K562 (cell line): ENCODE data around the gene C6orf89.

Source experiments
- POLR2A ChIP-seq: fragments of 450-650 bp; conservative IDR thresholded peaks from 2 replicates; pipeline ENCODE4 v1.6.1; 2016
- SIN3A ChIP-seq, 2 experiments: fragments of 150-350 bp in 1 of 2; IDR thresholded peaks; 2 replicates each; pipeline ENCODE4 v1.6.1; 2011 to 2016; ENCODE audit warnings: borderline replicate concordance in 2 of 2, low read depth in 2 of 2, low read length in 2 of 2, mild to moderate bottlenecking in 2 of 2, moderate library complexity in 2 of 2; ENCODE audit not compliant: control insufficient read depth in 1 of 2
- ZNF224 ChIP-seq: sonication (generic); formaldehyde crosslinking; IDR thresholded peaks from 2 replicates; pipeline ENCODE4 v1.8.0; 2022; ENCODE audit warnings: mild to moderate bottlenecking, missing genetic modification reagents

DNA sequence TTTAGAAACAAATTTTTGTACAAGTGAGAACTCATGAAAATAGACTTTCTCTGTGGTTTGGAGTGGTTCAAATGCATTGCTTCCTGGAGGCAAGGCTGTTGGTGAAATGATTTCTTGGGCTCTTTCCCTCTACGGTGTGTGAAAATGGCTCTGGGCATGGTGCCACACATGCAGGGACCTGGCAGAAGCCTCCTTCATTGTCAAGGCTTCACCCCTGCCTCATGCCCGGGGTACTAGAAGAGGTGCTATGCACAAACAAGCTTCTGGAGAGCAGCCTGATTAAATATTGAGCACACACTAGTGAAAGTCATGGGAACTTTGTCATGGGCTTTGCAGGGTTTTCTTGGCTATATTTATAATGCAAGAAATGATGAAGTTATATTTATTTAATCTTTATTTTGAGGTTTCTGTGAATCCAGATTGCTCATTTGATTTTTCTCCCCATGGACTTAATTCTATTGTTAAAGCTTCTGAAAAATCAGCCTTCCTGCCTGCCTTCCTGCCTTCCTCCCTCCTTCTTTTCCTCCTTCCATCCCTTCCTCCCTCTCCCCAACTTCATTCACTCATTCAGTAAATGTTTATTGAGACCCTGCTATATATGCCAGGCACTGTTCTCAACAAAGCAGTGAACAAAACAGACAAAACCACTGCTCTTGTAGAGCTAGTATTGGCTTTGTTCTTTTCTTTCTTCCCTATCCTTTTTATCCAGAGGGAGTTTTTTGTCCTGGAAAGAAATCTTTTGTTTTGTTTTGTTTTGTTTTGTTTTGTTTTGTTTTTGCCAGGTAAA is 21.0 kb downstream of the C6orf89 start:
- TF ChIP-seq POLR2A = no peak
- no peak for TF ChIP-seq SIN3A (IDR thresholded peaks at IDR 0.05; ENCODE audit: borderline replicate concordance in 2 of 2, control insufficient read depth in 1 of 2, low read depth in 2 of 2, low read length in 2 of 2)
- no peak for TF ChIP-seq ZNF224
